ENCODE data around the gene ERFE.
"Not testable (repeated sequence)": the region's sequence is repeated elsewhere in the genome, so short reads cannot be mapped to it uniquely, and the experiment has no call there.

Gene ERFE

GRCh38 chr2:238158509-238159070 is at the start of gene ERFE:
TSS of gene ERFE (plus strand) at chr2:238158970. CDS start at chr2:238159008, 38 bp downstream.
- DNase-seq: peak; percentile 11 to 47

DNA sequence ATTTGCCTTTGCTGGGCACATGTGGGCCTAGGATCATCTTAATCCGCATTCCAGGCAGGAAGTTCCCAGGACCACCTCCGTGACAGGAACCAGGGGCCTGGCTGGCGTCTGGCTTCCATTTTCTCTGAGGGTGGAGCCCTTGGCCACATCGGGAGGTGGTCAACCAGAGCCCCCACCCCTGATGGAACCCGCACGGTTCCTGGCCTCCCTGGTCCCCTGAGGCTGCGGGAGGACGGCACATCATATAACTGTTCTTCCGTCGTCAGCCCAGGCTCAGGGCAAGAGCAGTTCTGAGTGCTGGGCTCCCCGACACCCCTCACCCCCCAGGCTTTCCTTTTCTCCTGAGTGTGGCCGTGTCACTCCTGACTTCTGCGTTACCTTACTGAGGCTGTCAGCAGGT is 45.2 kb upstream of the ERFE start:
- DNase-seq: no peak

GRCh38 chr2:238114331-238114841 is 44.4 kb upstream of the ERFE start:
- DNase-seq: no peak

DNA sequence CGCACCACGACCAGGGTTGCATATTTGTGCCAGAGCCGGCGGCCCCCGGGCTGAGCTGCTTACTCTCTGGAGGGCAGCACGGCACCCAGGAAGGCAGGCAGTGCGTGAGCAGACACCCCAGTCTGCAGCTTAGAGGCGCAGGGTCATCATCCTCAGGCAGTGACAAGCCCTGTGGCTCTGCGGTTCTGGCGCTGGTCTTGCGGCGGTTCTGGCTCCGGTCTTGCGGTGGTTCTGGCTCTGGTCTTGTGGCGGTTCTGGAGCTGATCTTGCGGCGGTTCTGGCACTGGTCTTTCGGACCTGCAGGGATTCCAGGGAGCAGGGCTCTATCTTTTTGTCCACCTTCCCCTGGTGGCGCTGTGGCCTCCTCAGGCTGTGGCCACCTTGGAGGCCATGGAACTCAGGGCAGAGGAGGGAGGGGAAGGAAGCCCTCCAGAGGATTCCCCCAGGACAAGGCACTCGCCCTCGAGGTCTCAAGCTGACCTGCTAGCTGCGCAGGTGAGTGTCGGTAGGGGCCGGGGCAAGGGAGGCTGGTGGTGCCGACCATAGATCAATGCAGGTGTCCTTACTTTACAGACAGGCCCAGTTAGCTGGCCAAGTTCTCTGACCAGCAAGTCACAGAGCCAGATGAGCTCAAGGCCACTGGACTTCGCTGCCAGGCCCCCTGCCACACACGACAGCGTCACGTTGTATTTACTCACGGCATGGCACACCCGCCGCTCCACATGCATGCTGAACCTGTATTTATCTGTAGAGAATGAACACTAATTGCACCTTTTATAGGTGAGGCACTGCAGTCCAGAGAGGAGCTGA is 43.7 kb upstream of the ERFE start:
- DNase-seq: no peak

GRCh38 chr2:238115709-238116108 is 43.1 kb upstream of the ERFE start:
- DNase-seq: not testable (repeated sequence)

- no peak for DNase-seq
Measured at GRCh38 chr2:238116298-238117198, 42.2 kb upstream of the ERFE start.

DNA sequence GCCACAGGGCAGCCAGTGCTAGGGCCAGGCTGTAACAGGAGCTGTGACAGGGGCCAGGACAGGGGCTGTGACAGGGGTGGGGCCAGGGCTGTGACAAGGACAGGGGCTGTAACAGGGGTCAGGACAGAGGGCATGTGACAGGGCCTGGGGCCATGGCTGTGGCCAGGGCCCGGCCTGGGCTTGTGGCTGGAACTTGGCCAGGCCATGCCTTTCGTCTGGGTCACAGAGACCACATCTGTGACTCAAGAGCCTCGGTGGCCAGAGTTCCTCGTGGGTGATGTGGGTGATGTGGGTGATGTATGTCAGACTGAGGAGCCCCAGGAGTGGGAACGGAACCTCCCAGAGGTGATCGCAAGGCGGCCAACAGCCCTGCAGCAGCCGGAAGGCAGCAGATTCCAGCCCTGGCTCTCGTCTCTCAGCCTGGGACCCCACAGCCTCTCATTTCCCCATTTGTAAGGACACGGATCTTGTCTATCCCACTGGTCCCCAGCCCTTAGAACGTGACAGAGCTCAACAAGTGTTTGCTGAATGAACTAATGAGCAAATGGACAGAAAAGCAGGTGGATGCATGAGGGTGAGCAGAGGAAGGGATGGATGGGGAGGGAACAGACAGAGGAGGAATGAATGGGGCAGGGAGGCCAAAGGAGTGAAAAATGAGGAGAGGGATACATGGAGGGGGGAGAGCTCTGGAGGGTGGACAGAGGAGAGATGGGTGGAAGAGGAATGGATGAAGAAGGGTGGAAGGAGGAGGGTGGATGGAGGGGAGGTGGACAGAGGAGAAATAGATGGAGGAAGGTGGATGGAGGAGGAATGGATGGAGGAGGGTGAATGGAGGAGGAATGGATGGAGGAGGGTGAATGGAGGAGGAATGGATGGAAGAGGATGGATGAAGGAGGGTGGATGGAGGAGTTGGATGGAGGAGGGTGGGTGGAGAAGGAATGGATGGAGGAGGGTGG is 41.3 kb upstream of the ERFE start:
- no peak for DNase-seq

- DNase-seq: no peak
Measured at GRCh38 chr2:238119756-238120462, 38.9 kb upstream of the ERFE start.

GRCh38 chr2:238120463-238121298 is 38.1 kb upstream of the ERFE start:
- peak in 1 of 2 experiments; percentile 10 for DNase-seq

- no peak for DNase-seq
Measured at GRCh38 chr2:238121511-238122286, 37.1 kb upstream of the ERFE start.

DNA sequence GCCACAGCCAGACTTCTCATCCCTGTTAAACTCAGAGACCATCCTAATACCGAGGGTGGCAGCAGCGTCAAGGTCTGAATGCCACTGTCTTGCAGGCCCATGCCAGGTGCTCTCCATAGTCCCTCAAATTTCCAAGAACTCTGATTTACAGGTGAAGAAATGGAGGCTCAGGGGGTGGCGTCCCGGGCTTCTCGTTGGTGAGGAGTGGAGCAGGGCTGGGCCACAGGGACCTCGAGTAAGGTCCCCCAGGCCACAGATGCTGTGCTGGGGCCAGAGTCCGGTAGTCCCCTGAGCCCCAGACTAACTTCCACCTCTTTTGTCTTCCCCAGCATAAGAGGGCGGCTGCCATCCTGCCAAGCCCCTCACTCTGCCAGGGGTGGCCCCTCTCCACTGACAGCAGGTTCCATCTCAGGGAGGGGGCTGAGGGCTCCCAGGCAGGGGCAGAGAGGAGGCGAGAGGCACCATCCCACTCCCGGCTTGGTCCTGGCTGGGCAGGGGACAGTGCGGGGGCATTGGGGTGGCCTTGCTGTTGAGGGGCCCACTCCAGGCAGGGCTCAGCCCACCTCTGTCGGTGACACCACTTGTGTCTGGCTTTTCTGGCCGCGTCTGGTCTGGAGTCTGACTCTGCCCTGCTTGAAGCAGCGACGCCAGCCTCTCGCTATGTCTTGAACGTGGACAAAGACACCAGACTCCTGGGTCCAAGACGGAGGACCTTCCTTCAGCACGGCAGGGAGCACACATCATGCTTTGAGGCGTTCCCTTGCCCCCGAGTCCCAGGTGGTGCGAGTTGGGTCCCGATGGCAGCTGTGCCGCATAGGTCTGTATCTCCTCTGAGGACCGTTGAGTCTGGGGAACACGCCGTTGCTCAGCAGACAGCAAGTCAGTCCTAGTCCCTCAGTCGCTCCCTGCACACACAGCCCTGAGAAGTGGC is 36.2 kb upstream of the ERFE start:
- no peak for DNase-seq

DNA sequence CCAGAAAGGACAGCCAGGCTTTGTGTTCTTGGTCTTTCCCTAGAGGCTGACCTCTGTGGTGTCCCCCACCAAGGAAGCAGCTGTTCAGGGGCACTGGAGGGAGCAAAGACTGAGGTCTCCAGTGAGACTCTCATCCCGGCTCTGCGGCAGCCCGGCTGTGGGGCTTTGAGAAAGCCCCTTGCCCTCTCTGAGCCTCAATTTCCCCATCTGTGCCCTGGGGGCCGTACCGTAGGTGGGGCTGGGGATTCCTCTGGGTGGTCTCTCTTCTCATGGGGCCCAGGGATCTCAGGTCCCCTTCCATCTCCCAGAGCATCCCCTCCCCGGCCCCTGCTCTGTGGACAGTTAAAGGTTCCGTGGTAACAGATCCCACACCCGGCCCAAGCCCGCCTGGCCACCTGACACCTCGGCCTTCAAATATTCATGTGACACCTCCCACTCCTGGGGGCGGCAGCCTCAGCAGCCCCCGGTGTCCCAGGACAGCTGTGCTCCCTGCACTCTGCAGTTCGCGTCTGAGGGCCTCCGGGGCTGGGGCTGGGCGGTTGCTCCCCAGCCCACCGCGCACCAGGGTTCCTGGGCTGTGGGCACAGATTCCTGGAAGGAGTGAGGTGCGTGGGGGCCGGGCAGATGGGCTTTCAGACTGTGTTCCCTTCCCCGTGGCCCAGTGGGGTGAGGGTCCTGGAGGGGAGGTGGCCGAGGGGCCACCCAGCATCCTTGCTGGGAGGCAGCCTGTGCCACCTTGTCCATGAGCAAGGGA is 35.4 kb upstream of the ERFE start:
- DNase-seq: no peak

DNA sequence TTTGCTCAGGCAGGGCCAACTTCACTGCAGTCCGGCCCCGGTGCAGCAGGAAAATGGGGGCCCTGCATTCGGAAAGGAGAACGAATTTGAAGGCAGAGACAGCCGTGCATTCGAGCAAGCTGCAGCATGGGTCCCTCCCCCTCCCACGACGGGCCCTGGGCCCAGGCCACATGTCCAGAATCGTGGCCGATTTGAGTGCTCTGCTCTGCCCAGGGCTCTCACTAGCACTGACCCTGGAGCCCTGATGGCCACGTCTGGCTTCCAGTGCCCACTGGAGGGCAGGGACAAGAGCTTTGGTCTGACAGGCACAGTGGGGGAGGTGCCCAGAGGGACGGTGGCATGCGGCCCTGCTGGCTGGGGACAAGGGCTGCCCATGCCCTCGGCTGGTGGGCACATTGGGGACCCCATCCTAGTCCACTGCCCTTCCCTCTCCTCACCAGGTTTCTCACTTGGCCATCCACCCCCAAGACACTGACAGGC is 34.7 kb upstream of the ERFE start:
- no peak for DNase-seq

DNA sequence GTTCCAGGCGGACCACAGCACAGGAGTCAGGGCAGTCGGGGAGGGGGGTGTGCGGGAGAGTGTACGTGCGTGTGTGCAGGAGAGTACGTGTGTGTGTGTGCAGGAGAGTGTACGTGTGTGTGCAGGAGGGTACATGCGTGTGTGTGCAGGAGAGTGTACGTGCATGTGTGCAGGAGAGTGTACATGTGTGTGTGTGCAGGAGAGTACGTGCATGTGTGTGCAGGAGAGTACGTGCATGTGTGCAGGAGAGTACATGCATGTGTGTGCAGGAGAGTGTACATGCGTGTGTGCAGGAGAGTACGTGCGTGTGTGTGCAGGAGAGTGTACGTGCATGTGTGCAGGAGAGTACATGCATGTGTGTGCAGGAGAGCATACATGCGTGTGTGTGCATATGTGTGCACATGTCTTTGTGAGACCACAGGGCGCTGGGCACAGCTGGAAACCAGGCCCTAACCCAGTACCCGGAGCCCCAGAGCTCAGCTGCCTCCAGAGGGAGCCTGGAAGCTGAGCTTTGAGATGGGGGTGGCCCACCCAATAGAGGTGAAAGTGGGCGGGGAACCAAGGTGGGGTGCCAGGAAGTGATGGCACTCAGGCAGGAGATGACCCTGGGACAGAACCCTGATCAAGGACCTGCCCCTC is 34.2 kb upstream of the ERFE start:
- DNase-seq: no peak

GRCh38 chr2:238125127-238125885 is 33.5 kb upstream of the ERFE start:
- DNase-seq: no peak

DNA sequence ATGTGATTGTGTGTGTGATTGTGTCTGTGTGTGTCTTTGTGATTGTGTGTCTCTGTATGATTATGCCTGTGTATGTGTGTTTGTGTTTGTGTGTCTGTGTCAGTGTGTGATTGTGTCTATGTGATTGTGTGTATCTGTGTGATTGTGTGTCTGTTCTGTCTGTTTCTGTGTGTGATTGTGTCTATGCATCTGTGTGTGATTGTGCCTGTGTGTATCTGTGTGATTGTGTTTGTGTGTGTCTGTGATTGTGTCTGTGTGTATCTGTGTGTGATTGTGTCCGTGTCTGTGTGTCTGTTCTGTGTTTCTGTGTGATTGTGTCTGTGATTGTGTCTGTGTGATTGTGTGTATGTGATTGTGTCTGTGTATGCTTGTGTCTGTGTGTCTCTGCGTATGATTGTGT is 32.4 kb upstream of the ERFE start:
- DNase-seq: no peak
